Stimulated activated CD4-positive, alpha-beta T cell treated with anti-CD3 and anti-CD28 coated beads, TNF-alpha, amount 100 ng/mL, for 4 hours (primary cell): ENCODE data around the gene A1CF.

Experiments used
- DNase-seq, 3 experiments: peaks; one replicate each; pipeline ENCODE4 v3.0.0-alpha.2; 2020; ENCODE audit warnings: low read depth in 3 of 3

Gene A1CF

GRCh38 chr10:50866317-50866716, 19.1 kb downstream of the A1CF start:
- DNase-seq: no peak

GRCh38 chr10:50862719-50863118, 22.7 kb downstream of the A1CF start:
- DNase-seq: no peak

- no peak for DNase-seq
These were observed 24.1 kb downstream of the A1CF start for GRCh38 chr10:50861370-50861769.

DNA sequence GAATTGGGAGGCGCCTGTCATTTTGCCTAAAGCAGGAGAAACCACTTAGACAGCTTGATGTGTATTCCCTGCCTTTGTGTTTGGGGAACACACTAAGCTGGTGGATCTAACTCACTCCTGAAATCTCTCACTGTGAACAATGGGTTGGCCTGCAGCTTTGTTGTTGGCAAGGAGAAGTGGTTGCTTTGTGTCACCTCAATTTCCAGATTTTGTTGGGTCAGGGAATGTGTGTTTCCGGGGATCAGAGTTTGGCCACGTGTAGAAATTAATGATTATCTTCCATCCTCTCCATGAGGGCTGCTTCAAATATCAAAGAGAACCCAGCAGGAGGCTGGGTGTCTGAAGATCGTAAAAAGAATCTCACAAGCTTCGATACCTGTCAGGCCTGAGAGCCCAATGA, 27.8 kb downstream of the A1CF start:
- no peak for DNase-seq

DNA sequence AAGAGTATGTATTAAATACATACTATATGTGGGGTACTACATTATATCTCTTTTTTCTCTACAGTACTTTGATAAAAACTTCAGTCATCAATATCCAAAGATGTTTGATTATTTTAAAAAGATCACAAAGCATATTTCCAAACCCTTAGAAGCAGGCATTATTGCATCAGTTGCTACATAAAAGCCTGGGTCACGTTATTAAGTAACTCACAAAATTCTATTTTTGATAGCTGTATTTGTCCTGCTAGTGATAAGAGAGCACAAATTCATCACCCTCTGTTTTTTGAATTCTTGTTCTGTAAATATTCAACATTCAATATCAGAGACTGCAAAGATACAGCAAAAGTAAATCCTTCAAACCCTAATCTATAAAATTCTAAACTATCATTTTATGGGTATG, 30.0 kb downstream of the A1CF start:
- DNase-seq: no peak

DNA sequence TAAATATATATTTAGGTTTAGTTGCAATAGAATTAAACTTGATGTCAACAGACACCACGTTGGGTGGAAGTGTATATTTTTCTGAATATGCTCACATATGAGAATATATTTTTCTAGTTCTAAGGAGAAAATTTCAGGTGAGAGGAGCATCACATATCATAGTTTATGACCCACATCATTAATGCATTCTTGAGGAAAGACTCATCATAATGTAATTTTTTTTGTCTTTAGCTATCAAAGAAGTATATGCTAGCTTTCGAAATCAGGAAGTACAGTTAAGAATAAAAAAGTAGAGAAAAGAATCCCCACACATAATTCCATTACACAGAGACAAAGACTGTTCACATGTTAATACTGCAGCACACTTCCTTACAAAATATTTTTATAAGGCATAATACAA, 30.4 kb downstream of the A1CF start:
- DNase-seq: no peak

DNA sequence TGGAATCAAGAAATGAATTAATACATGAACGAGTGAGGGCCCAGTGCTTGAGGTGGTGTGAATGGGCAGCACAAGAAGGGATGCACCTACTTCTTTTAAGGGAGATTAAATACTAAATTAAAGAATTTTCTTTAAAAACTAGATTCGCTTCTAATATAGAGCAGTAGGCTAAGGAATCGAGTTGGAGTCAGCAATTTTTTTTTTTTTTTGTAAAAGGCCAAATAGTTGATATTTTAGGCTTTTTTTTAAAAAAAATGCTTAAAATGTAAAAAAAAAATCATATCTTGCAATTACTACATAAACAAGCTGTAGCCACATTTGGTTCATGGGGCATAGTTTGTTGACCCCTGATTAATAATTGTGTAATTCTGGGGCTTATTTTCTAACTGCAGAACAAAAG, 31.9 kb downstream of the A1CF start:
- DNase-seq: no peak

DNA sequence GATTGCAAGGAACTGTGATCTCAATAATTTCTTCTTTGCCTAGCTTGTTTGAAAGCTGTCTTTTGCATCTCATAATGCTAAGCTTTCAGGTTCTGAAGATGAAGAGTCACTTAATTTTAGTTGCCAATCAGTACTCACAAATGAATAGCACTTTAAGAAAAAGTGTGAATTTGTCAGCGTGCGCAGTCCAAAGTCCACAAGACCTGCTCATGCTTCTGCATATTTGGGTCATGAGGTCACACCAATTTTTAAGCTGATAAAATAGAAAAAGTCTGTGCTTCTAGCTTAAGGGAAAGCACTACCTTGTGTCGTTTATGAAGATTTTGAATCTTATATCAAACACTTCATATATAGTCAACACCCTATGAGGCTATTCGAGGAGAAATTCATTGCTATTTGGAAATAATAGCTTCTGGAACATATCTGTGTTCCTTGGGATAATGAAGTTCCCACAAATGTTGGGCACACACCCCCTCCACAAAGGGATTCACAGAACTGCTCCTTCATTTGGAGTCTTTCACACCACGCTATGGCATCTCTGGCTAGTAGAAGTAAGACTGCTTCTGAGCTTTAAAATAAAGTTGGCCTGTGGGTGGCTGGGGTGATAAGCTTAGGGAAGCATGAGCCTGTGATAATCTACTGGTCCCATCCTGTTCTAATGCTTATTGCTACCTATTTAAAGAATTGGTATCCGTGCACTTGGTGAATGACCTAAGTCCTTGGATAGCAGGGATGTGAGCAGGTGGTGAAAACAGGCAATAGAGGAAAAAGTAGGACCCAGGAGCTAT, 33.3 kb downstream of the A1CF start:
- no peak for DNase-seq

DNA sequence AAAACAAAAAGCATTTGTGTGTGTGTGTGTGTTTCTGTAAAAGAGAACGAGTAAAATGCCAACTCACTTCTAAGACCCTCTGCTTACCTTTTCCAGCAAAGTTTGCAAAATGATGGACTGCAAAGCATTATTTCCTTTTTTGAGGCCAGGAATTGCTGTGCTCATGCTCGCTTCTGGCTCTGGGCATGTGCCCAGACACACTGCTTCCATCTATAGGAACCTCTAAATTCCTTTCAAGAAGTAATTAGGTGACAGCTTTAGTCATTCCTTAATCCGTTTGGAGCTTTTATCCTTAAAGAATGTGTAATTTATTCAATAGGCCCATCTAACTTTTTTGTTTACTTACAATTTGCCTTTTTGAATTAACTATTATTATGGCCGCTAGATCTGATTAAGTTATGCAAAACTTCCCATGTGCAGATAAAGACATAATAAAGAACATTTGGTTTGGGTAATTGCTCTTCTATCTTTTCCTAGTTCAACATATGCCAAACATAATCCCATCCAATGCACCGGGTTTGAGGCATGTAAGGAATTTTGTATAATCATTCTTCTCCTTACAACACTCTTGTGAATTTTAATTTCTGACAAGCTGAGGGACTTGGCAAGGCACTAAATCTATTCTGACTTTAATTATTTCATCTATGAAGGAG, 34.7 kb downstream of the A1CF start:
- DNase-seq: no peak

- DNase-seq: no peak
These were observed 38.7 kb downstream of the A1CF start for GRCh38 chr10:50846753-50847152.

GRCh38 chr10:50837095-50837494, 48.3 kb downstream of the A1CF start:
- no peak for DNase-seq

DNA sequence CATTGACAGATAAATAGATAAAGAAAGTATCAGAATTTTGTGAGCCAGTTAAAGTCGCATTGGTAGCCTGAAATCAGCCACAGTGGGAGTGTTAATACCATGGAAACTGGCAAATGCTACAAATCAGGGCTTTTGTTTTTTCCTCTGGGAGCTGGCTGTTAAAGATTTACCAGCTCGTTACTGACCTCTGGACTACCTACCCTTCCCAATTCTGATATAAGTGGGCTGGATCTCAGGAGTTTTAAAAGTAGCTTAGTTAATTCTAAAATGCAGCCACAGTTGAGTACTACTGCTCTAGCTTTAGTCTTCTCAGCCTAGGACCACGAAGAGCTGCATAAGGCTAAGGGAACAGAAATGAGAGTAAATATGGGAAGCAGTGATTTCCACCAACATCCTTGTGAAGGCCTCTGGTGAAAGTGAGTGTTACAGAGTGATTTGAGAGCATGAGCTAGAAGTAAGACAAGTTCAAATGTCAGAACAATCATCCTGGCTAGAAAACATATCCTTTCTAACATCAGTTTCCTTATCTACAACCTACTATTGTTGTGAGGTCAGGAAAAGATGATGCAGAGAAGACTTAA, 53.2 kb downstream of the A1CF start:
- no peak for DNase-seq

DNA sequence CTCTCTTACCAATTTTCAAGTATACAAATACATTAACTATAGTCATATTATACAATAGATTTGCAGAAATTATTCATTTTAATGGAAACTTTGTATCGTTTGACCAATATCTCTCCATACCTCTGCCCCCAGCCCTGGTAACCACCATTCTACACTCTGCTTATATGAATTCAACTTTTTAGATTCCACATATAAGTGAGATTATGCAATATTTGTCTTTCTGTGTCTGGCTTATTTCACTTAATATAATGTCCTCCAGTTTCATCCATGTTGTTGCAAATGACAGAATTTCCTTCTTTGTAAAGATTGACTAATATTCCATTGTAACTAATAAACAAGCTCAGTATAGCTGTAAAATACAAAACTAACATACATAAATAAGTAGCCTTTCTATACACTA, 55.4 kb downstream of the A1CF start:
- DNase-seq: no peak

GRCh38 chr10:50824782-50825181, 60.6 kb downstream of the A1CF start:
- no peak for DNase-seq

DNA sequence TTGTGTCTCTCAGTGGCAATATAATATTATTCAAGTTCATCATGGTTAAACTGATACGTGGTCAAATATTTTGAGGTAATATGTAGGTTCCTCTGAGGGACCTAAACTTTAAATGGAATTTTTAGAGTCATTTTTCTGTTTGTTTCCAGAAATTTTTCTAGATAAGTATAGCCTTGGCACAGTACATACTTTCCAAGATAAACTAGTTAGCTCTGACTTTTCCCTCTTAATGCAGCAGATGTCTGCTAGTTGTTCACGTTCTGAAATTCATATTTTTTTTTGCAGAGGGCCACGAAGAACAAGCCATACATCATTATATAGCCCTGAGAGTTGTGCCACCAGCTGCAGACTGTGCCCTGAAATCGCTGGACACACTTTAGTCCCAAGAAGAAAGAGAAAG, 61.6 kb downstream of the A1CF start:
- no peak for DNase-seq

DNA sequence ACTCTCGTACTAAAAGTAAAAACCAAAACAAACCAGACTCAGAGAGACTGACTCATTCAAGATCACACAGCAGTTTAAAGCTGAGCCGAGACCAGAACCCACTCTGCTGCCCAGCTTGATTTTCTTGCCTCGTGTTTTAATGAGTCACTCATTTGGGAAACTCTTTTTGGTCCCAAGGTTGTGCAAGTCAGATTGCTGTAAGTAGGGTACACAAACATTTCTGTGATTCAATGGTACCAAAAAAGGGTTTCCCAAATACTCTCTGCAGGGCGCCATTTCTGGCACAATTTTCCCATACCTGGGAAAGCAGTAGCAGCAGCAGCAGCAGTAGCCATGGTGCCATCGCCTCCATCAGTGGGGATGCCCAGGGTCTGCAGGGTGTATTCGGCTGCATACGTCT, 75.8 kb downstream of the A1CF start:
- DNase-seq: no peak

DNA sequence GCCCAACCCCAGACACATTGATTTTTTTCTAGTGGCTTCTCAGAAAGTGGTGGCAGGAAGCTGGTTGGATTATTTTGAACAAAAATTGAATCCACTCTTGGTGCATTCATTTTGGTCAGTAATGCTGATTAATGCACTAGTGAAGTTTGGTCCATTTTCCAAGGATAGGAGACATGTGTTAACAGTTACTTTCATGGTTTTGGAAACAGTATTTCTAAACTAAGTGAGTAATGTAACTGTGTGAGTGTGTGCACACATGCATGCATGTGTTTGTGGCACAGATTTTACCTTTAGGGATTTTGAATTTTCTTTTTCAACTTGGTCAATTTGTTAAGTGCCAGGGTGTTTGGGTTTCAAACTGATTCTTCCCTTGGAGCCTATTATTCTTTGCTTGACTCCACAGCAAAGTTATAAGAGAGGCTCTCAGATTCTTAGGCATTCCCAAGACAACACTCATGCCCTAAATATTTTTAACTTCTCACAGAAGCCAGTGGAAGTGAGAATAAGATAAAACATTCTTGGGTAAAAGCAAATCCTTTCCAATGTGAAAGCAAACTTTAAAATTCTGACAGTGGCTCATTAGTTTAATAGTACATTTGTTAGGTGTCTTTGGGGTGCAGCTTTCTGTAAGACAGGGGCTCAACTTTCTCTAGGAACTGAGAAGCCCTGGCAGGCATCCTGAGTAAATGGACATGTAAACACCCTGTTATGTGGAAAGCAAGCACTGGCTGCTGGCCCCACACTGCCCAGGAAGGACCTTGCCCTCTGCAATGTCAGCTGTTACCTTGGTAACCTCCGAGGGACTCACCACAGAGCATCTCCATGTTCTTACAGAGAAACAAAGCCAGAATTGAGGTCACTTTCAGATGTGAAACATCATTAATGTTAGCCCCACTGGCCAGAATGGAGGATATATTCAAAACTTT, 77.3 kb downstream of the A1CF start:
- DNase-seq: no peak

- no peak for DNase-seq
These were observed 79.3 kb downstream of the A1CF start for GRCh38 chr10:50805981-50806622.

- no peak for DNase-seq
These were observed 85.8 kb downstream of the A1CF start for GRCh38 chr10:50799595-50799994.

GRCh38 chr10:50798297-50798696, 87.1 kb downstream of the A1CF start:
- no peak for DNase-seq

GRCh38 chr10:50796693-50797092, 88.7 kb downstream of the A1CF start:
- DNase-seq: no peak

GRCh38 chr10:50794490-50794889, 90.9 kb downstream of the A1CF start:
- no peak for DNase-seq
